Fibroblast of peridontal ligament (primary cell): ENCODE measurements around the gene PIP4K2C.
A peak's percentile ranks its signal among the peaks of the same experiment; 100 is the strongest.
"Not testable (repeated sequence)": the region's sequence is repeated elsewhere in the genome, so short reads cannot be mapped to it uniquely, and the experiment has no call there.

Experiments used
- DNase-seq: peaks from one replicate; pipeline ENCODE4 v3.0.0-alpha.2; 2010; ENCODE audit errors: extremely low read depth

PIP4K2C gene

GRCh38 chr12:57560516-57560915 is 30.5 kb upstream of the PIP4K2C start:
- DNase-seq = no peak

- DNase-seq = peak; percentile 34
These were observed 29.9 kb upstream of the PIP4K2C start for GRCh38 chr12:57561117-57561516.

DNA sequence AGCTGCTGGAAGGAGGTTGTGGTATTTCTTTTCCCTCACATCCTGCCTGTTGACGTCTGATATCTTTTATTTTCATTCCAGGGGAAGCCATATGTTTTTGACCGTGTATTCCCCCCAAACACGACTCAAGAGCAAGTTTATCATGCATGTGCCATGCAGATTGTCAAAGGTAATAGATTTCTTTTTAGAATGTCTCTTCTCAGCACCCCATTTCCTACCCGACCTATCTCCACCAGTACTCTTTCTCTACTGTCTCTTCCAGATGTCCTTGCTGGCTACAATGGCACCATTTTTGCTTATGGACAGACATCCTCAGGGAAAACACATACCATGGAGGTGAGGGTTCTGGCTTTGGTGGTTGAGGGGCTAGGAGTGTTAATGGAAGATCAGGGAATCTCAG is 27.6 kb upstream of the PIP4K2C start:
- DNase-seq = no peak

- no peak for DNase-seq
These were observed 26.7 kb upstream of the PIP4K2C start for GRCh38 chr12:57564178-57564740.

DNA sequence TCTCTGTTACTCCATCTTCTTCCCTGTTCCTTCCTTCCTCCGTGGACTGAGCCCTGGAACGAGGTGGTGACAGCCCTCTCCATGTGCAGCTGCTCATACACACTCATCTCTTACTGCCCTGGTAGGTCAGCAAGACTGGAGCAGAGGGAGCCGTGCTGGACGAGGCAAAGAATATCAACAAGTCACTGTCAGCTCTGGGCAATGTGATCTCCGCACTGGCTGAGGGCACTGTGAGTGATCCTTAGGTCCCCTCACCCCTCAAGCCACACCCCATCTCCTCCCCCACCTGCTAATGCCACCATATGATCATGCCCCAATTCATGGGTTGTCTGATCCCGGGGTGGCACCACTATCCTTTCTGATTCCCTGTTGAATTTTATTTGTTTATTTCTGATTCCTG is 22.2 kb upstream of the PIP4K2C start:
- DNase-seq = no peak

GRCh38 chr12:57569858-57570257 is 21.1 kb upstream of the PIP4K2C start:
- DNase-seq = no peak

- not testable (repeated sequence) for DNase-seq
These were observed 20.6 kb upstream of the PIP4K2C start for GRCh38 chr12:57570438-57570837.

DNA sequence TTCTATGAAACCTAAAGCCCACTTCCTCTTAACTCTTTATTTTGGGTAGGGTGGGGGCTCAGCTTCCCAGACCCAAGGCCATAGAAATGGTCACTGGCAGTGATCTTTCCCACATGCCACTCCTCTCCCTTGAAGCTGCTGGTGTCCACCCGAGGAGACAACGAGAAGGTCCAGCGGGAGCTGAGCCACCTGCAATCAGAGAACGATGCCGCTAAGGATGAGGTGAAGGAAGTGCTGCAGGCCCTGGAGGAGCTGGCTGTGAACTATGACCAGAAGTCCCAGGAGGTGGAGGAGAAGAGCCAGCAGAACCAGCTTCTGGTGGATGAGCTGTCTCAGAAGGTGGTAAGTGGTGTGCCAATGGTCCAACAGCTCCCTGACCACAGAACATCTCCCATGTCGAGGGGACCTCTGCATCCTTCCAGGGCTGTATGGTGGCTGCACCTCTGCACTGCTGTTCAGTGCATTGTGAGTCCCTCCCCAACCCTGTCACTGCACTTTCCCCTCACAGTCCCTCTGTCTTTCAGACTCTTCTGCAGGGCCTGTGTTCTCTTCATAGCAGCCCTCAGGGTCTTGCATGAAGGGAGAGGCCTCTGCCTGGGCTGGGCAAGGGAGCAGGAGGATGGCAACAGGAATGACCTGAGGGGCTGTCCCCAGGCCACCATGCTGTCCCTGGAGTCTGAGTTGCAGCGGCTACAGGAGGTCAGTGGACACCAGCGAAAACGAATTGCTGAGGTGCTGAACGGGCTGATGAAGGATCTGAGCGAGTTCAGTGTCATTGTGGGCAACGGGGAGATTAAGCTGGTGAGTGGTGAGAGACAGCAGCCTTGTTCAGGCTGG is 18.8 kb upstream of the PIP4K2C start:
- DNase-seq = no peak

GRCh38 chr12:57574795-57575194 is 16.2 kb upstream of the PIP4K2C start:
- DNase-seq = no peak

DNA sequence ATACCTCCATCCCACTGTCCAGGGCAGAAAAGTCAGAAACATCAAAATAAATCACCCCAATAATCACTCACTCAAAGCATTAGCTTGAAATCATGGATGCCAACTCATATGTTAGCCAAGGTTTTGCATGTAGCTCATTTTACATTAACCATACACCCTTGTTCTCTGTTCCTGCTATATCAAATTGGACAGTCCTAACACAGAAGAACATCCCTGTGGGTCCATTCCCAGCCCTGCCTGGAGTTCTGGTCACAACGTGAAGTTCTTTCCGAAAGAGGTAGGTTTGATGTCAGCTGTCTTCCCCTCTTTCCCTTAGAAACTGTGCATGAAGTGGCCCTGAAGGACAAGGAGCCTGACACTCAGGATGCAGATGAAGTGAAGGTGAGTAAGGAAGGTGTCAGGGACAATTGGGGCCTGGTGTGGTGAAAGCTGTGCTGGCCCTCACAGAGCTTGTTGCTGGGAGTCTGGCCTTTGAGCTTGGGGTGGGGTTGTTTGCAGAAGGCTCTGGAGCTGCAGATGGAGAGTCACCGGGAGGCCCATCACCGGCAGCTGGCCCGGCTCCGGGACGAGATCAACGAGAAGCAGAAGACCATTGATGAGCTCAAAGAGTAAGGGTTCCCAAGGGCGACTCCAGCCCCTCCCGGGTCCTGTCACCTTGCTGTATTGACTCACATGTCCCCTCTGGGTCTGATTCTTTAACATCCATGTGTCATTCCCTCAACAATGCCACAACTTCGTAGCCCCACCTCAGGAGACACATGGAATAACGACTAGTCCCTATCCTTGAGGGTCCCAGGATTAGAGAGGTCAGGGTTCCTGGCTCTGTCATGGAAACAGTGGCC is 15.0 kb upstream of the PIP4K2C start:
- DNase-seq = no peak

GRCh38 chr12:57576613-57577160 is 14.3 kb upstream of the PIP4K2C start:
- no peak for DNase-seq

GRCh38 chr12:57577981-57578758 is 12.8 kb upstream of the PIP4K2C start:
- DNase-seq = no peak

- no peak for DNase-seq
These were observed 12.0 kb upstream of the PIP4K2C start for GRCh38 chr12:57579011-57579410.

DNA sequence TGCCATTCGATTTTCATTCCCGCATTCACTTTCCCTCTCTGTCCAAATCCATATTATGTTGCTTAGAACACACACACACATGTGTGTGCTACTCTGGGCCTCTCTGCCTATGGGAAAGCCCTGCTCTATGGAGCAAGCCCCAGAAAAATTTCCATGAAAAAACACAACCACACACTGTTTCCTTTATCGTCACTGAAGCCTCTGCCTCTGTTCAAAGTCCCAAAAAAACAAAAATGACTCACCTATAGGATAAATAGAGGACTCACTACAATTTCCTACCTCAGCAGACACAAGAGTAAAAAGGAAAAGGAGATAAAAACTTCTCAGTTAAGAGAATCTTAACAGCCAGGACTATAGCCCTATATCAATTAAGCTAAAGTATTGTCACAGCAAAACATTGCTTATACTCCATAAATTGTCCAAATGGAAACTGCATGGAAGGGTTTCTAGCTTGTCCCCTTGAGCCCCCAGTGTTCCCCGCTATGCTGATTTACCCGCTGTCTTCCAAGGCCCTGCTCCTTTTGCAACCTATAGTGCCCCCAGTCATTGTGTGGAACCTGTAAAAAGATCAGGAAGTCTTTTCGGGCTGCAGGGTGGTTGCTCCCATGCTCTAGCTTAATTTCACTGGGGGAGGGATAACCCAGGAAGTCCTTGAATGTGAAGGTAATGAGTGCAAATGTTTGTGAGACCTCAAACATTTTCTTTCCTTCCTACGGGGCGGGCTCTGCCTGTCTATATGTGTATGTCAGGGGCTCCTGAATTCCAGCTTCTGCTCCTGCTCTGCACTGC is 11.1 kb upstream of the PIP4K2C start:
- DNase-seq = no peak

GRCh38 chr12:57580466-57580795 is 10.6 kb upstream of the PIP4K2C start:
- DNase-seq = no peak

GRCh38 chr12:57581802-57582201 is 9.2 kb upstream of the PIP4K2C start:
- DNase-seq = no peak

DNA sequence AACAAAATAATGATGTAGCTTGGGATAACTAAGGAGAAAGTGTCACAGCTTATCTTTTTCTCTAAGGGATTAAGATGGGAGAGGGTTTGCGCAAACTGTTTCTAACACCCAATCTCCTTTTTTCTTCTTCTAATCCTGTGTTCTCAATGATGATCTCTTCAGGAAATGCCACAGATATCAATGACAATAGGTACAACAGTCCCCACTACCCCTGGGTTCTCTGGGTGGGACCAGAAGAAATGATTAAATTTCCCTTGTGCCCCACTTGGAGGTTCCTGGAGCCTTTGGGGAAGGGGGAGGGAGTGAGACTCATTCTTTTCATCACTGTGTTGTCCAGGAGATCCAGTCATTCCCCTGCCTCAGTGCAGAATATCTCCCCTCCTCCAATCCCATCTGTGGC is 8.6 kb upstream of the PIP4K2C start:
- no peak for DNase-seq

DNA sequence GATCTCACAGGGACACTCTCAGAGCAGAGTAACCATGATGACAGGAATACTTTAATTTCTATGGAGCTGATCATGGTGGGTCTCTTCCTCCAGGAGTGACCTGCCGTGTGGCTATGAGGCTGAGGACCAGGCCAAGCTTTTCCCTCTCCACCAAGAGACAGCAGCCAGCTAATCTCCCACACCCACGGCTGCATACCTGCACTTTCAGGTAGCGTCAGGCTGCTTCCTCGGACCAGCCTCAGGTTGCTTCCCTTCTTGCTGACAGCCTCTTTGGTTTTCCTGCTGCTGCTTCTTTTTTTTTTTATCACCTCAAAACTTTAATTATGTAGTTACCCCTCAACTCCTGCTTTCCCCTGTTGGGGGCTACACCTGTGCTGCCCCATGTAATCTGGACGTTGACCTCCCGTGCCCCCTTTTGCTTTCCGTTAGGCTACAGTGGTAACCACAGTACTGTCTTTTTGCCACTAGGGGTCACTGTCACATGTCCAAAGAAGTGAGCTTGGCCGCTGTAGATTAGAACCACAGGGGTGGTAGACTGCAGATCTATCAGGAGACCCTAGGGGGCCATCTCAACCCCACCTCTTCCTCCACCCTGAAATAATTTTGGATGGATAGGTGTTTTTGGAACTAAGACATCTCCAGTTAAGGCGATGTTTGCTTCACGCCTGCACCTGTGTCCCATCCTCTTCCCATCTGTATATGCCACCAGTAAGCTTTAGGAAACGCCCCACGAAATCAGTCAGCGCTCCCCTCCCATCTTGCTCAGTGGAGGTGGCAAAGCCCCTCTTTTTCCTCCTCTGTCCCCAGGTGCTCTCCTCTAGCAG is 7.8 kb upstream of the PIP4K2C start:
- DNase-seq = peak; percentile 85

GRCh38 chr12:57584050-57584449 is 6.9 kb upstream of the PIP4K2C start:
- no peak for DNase-seq

DNA sequence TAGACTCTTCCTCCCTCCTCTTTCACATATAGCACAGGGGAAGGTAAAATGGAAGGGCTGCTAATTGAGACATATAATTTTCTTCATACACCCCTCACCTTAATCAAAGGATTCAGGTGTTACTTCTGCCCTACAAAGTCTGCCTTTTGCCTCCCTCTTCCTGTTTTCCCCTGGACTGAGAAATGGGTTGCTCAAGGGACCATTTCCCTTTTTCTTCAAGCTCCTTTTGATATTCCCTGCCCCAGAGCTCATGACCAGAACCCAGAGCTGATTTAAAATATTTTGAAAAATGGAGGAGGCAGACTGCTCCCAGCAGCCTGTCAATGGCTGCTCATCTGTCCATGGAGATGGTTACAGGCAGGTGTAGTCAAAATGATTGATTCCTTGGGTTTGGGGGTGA is 6.3 kb upstream of the PIP4K2C start:
- no peak for DNase-seq
